ENCODE measurements around the gene PLEKHG3. TPM values are rescaled to one million over a fixed set of nuclear protein-coding genes. Genes with fewer than 3 reads are reported as not detected.

The PLEKHG3 gene
- total and polyA plus RNA-seq, 4 donors = 8.4 to 21.3 (median 14.6) TPM

GRCh38 chr14:64733321-64733720 is 29.1 kb downstream of the PLEKHG3 start:
- DNase-seq (ENCODE audit: low spot score) = no peak
- Histone ChIP-seq H3K4me1 (ENCODE audit: control insufficient read depth in 4 of 4, insufficient read depth in 4 of 4, low read length in 3 of 4) (peaks cover 0 to 10% (median 5%) of the 10 kb centered on the region in 4 donors), H3K36me3 (ENCODE audit: control insufficient read depth in 4 of 4, insufficient read depth in 3 of 4, low read depth in 1 of 4, low read length in 3 of 4) (peaks cover 7 to 43% (median 31%) of the 10 kb centered on the region in 4 donors), H3K4me3 (ENCODE audit: low read depth in 1 of 3, low read length in 3 of 3) (no peak overlapping the region), H3K9me3 (ENCODE audit: control insufficient read depth in 4 of 4, low read length in 3 of 4) (no peaks in the 10 kb centered on the region), H3K27ac (ENCODE audit: low read depth in 1 of 2, low read length in 2 of 2) (no peak overlapping the region), H3K27me3 (ENCODE audit: control insufficient read depth in 4 of 4, insufficient read depth in 4 of 4, low read length in 3 of 4) (no peaks in the 10 kb centered on the region), H3K9ac (ENCODE audit: low read depth in 1 of 2, low read length in 2 of 2) (no peak overlapping the region)
- TF ChIP-seq REST (IDR thresholded peaks at IDR 0.05) (no peak), HNF4A (conservative IDR thresholded peaks at IDR 0.05) (no peak)
- TF ChIP-seq, protein P1, sequence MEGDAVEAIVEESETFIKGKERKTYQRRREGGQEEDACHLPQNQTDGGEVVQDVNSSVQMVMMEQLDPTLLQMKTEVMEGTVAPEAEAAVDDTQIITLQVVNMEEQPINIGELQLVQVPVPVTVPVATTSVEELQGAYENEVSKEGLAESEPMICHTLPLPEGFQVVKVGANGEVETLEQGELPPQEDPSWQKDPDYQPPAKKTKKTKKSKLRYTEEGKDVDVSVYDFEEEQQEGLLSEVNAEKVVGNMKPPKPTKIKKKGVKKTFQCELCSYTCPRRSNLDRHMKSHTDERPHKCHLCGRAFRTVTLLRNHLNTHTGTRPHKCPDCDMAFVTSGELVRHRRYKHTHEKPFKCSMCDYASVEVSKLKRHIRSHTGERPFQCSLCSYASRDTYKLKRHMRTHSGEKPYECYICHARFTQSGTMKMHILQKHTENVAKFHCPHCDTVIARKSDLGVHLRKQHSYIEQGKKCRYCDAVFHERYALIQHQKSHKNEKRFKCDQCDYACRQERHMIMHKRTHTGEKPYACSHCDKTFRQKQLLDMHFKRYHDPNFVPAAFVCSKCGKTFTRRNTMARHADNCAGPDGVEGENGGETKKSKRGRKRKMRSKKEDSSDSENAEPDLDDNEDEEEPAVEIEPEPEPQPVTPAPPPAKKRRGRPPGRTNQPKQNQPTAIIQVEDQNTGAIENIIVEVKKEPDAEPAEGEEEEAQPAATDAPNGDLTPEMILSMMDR (IDR thresholded peaks at IDR 0.05; ENCODE audit: low read depth, low read length, missing input control) = no peak
- WGBS = 94% methylated on average over 11 of the region's 11 CpGs

DNA sequence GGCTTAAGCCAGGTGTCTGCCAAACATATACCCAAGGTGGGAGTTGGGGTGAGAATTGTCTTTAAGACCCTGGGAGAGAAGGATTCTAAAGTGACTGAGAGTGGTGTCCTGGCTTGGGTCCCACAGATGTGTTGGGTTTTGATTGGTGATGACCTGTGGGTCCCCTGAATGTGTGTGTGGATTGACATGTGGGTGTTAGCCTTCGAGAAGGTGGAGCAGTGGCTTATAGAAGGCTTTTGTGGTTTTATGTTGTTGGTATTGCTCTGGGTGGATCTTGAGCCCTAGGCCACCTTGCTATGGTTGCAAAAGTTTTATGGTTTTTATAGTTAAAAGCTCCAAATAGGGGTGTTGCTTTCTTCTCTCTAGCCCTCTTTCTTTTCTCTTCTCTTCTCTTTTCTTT is 29.7 kb downstream of the PLEKHG3 start:
- no peak for TF ChIP-seq NR2F2 (IDR thresholded peaks at IDR 0.05)
- TF ChIP-seq, protein P2, sequence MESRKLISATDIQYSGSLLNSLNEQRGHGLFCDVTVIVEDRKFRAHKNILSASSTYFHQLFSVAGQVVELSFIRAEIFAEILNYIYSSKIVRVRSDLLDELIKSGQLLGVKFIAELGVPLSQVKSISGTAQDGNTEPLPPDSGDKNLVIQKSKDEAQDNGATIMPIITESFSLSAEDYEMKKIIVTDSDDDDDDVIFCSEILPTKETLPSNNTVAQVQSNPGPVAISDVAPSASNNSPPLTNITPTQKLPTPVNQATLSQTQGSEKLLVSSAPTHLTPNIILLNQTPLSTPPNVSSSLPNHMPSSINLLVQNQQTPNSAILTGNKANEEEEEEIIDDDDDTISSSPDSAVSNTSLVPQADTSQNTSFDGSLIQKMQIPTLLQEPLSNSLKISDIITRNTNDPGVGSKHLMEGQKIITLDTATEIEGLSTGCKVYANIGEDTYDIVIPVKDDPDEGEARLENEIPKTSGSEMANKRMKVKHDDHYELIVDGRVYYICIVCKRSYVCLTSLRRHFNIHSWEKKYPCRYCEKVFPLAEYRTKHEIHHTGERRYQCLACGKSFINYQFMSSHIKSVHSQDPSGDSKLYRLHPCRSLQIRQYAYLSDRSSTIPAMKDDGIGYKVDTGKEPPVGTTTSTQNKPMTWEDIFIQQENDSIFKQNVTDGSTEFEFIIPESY (IDR thresholded peaks at IDR 0.05) = no peak
- TF ChIP-seq EGR1 (IDR thresholded peaks at IDR 0.05; ENCODE audit: low read depth in 2 of 2) = no peak
- no peak for TF ChIP-seq FOXA1 (IDR thresholded peaks at IDR 0.05)
- no peak for TF ChIP-seq GABPA (IDR thresholded peaks at IDR 0.05 in 1 of 2, conservative IDR thresholded peaks at IDR 0.05 in 1 of 2)
- TF ChIP-seq, protein P3, sequence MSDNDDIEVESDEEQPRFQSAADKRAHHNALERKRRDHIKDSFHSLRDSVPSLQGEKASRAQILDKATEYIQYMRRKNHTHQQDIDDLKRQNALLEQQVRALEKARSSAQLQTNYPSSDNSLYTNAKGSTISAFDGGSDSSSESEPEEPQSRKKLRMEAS (IDR thresholded peaks at IDR 0.05) = no peak
- no peak for TF ChIP-seq YY1 (IDR thresholded peaks at IDR 0.05)
- TF ChIP-seq RXRA (IDR thresholded peaks at IDR 0.05) = no peak
- no peak for TF ChIP-seq REST (IDR thresholded peaks at IDR 0.05)
- TF ChIP-seq ATF3 (IDR thresholded peaks at IDR 0.05) = no peak
- TF ChIP-seq HNF4A (conservative IDR thresholded peaks at IDR 0.05) = no peak
- TF ChIP-seq, protein P1 (IDR thresholded peaks at IDR 0.05; ENCODE audit: low read depth, low read length, missing input control) = no peak
- no peak for TF ChIP-seq FOXA2 (IDR thresholded peaks at IDR 0.05)
- TF ChIP-seq RAD21 (IDR thresholded peaks at IDR 0.05) = no peak
- TF ChIP-seq TAF1 (conservative IDR thresholded peaks at IDR 0.05) = no peak
- Histone ChIP-seq H3K9me3 (ENCODE audit: control insufficient read depth in 4 of 4, low read length in 3 of 4) (no peaks in the 10 kb centered on the region), H3K36me3 (ENCODE audit: control insufficient read depth in 4 of 4, insufficient read depth in 3 of 4, low read depth in 1 of 4, low read length in 3 of 4) (peaks cover 5 to 44% (median 29%) of the 10 kb centered on the region in 4 donors), H3K27me3 (ENCODE audit: control insufficient read depth in 4 of 4, insufficient read depth in 4 of 4, low read length in 3 of 4) (no peaks in the 10 kb centered on the region), H3K4me1 (ENCODE audit: control insufficient read depth in 4 of 4, insufficient read depth in 4 of 4, low read length in 3 of 4) (peaks cover 0 to 10% (median 5%) of the 10 kb centered on the region in 4 donors), H3K9ac (ENCODE audit: low read depth in 1 of 2, low read length in 2 of 2) (no peak overlapping the region), H3K4me3 (ENCODE audit: low read depth in 1 of 3, low read length in 3 of 3) (no peak overlapping the region), H3K27ac (ENCODE audit: low read depth in 1 of 2, low read length in 2 of 2) (no peak overlapping the region)
- WGBS = 83% methylated on average over 1 of the region's 1 CpG
- no peak for DNase-seq (ENCODE audit: low spot score)

All from liver (tissue), 9 donors.